Loucy (cell line): ENCODE data around the gene FGF11.

Experiments
- EZH2phosphoT487 ChIP-seq: fragments of 200-600 bp; IDR thresholded peaks from 2 replicates; pipeline ENCODE4 v1.6.1; 2018; ENCODE audit warnings: antibody characterized with exemption, mild to moderate bottlenecking, moderate library complexity, borderline replicate concordance
- TF ChIP-seq, protein P1 (sequence below): fragments of 200-600 bp; sonication (generic); conservative IDR thresholded peaks from 2 replicates; pipeline ENCODE4 v1.5.1; 2014; ENCODE audit warnings: mild to moderate bottlenecking, antibody characterized with exemption, low read length

- TF ChIP-seq, protein P1, sequence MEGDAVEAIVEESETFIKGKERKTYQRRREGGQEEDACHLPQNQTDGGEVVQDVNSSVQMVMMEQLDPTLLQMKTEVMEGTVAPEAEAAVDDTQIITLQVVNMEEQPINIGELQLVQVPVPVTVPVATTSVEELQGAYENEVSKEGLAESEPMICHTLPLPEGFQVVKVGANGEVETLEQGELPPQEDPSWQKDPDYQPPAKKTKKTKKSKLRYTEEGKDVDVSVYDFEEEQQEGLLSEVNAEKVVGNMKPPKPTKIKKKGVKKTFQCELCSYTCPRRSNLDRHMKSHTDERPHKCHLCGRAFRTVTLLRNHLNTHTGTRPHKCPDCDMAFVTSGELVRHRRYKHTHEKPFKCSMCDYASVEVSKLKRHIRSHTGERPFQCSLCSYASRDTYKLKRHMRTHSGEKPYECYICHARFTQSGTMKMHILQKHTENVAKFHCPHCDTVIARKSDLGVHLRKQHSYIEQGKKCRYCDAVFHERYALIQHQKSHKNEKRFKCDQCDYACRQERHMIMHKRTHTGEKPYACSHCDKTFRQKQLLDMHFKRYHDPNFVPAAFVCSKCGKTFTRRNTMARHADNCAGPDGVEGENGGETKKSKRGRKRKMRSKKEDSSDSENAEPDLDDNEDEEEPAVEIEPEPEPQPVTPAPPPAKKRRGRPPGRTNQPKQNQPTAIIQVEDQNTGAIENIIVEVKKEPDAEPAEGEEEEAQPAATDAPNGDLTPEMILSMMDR = no peak
- no peak for TF ChIP-seq EZH2phosphoT487
These were observed 24.5 kb upstream of the FGF11 start for GRCh38 chr17:7414837-7415236.
